Progenitor cell of endocrine pancreas (in vitro differentiated cells): ENCODE results near the gene NDUFA8. TPM values are rescaled to one million over a fixed set of nuclear protein-coding genes. Genes with fewer than 3 reads are reported as not detected.

Experiments
- DNase-seq: peaks from one replicate; pipeline ENCODE4 v3.0.0; 2021; ENCODE audit warnings: low spot score; ENCODE audit not compliant: unreplicated experiment
- H3K27ac Mint-ChIP-seq: 2 replicates; pipeline ENCODE4 v1.8.0; 2021; ENCODE audit warnings: mild to moderate bottlenecking, moderate library complexity, mixed read lengths
- H3K27me3 Mint-ChIP-seq: 2 replicates; pipeline ENCODE4 v1.8.0; 2021; ENCODE audit warnings: mixed read lengths
- H3K36me3 Mint-ChIP-seq: 2 replicates; pipeline ENCODE4 v1.8.0; 2022; ENCODE audit warnings: mixed read lengths; ENCODE audit not compliant: insufficient read depth
- H3K4me1 Mint-ChIP-seq: 2 replicates; pipeline ENCODE4 v1.8.0; 2021; ENCODE audit warnings: low read depth, mixed read lengths
- H3K4me3 Mint-ChIP-seq: 2 replicates; pipeline ENCODE4 v1.8.0; 2021; ENCODE audit warnings: low read depth, mild to moderate bottlenecking, moderate library complexity, mixed read lengths
- H3K9me3 Mint-ChIP-seq: 2 replicates; pipeline ENCODE4 v1.8.0; 2021; ENCODE audit warnings: low read depth, mixed read lengths
- CTCF ChIP-seq: fragments of 200-600 bp; sonication (generic); IDR thresholded peaks from one replicate; pipeline ENCODE4 v1.5.0; 2021; ENCODE audit warnings: antibody characterized with exemption, mild to moderate bottlenecking; ENCODE audit not compliant: unreplicated experiment
- total RNA-seq: library from RNA; stranded (reverse); gene quantifications from 2 replicates; pipeline ENCODE4 v1.2.1, GENCODE V29; 2021

The NDUFA8 gene
- total RNA-seq, 1 donor from 2014 or later: 43.1 TPM

GRCh38 chr9:122191584-122191983 is 32.0 kb upstream of the NDUFA8 start:
- no peak overlapping the region for H3K4me3 Mint-ChIP-seq
- H3K9me3 Mint-ChIP-seq: no peaks in the 10 kb centered on the region
- peaks cover 32% of the 10 kb centered on the region for H3K27me3 Mint-ChIP-seq
- no peak for DNase-seq
- H3K4me1 Mint-ChIP-seq: peaks cover 2% of the 10 kb centered on the region
- TF ChIP-seq CTCF: no peak
- H3K36me3 Mint-ChIP-seq: no peaks in the 10 kb centered on the region
- H3K27ac Mint-ChIP-seq: no peak overlapping the region

DNA sequence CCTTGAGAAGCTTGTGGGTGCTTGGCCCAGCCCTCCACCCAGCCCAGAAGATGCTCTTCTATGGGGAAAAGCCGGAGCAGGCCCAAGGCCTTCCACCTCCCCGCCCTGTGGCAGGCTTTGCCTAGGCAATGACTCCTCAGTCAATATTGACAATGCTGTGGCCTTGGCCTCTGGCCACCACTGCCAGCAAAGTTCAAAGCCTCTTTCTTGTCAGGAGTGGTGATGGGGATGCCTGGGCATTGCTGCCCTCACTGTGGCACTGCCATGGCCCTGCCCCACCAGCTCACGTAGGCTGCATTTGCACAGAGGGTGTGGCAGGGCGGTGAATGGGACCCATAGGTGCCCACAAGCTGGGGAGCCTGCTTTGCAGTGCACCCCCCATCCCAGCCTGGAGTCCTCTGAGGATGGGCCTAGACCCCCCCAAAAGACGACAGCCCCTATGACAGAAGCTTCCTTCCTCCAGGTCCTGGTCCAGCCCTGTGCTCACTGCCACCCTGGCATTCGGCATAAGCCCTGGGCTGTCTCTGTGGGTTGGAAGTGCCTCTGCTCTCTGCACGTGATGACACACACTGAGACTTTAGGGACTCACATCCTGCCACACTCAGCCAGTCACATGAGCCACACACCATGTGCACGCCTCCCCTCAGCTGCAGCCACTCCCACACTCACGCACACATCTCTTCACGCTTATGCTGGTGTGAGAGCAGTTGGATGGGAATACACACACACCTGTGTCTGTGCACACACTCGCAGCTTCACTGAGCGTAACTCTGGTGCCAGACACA is 31.2 kb upstream of the NDUFA8 start:
- peaks cover 2% of the 10 kb centered on the region for H3K4me1 Mint-ChIP-seq
- DNase-seq: no peak
- no peak overlapping the region for H3K27ac Mint-ChIP-seq
- no peak for TF ChIP-seq CTCF
- no peaks in the 10 kb centered on the region for H3K9me3 Mint-ChIP-seq
- peaks cover 32% of the 10 kb centered on the region for H3K27me3 Mint-ChIP-seq
- no peak overlapping the region for H3K4me3 Mint-ChIP-seq
- no peaks in the 10 kb centered on the region for H3K36me3 Mint-ChIP-seq

DNA sequence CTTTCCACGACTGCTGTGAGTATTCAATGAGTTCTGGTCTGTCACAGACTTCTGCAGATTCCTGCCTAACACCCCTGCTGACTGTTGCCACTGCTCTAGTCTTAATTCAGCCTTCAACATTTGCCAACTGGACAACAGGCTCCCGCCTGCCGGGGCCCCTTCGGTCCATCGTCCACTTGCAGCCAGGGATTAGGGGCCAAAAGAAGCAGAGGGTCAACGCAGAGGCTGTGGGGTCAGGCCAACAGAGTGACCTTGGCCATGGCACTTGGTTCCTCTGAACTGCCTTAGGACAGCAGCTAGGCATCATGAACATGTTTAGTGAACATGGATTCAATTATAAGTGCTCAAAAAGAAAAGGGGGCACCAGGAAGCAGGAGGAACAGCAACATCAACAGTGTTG is 28.8 kb upstream of the NDUFA8 start:
- no peak for TF ChIP-seq CTCF
- no peak for DNase-seq
- H3K27ac Mint-ChIP-seq: no peak overlapping the region
- H3K27me3 Mint-ChIP-seq: peaks cover 25% of the 10 kb centered on the region
- no peaks in the 10 kb centered on the region for H3K36me3 Mint-ChIP-seq
- H3K4me3 Mint-ChIP-seq: no peak overlapping the region
- H3K9me3 Mint-ChIP-seq: no peaks in the 10 kb centered on the region
- H3K4me1 Mint-ChIP-seq: peaks cover 2% of the 10 kb centered on the region

- Mint-ChIP-seq H3K27me3 (peaks cover 22% of the 10 kb centered on the region), H3K36me3 (no peaks in the 10 kb centered on the region), H3K27ac (no peak overlapping the region), H3K4me3 (no peak overlapping the region), H3K9me3 (no peaks in the 10 kb centered on the region), H3K4me1 (no peaks in the 10 kb centered on the region)
- DNase-seq: no peak
- TF ChIP-seq CTCF: no peak
Observed at GRCh38 chr9:122186777-122187470, 27.3 kb upstream of the NDUFA8 start.

DNA sequence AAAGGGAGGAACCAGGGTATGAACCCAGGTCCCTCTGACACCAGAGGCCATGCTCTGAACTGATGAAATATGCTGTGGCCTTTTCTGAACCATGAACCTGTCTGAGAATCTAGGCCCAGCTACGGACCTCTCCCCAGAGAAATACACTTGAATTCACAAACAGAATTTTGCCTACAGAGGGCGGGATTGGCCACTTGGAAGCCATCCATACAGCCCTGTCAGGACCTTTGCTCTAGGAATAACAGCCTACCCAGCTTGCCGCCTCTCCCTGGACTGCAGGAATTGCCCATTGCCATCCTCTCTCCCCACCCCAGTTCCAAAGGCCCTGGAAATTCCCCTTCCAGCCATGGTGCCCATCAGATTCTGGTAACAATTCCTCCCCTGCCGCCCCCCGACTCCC is 26.7 kb upstream of the NDUFA8 start:
- H3K27me3 Mint-ChIP-seq: peaks cover 15% of the 10 kb centered on the region
- no peaks in the 10 kb centered on the region for H3K36me3 Mint-ChIP-seq
- no peak for TF ChIP-seq CTCF
- no peak overlapping the region for H3K4me3 Mint-ChIP-seq
- no peak overlapping the region for H3K27ac Mint-ChIP-seq
- H3K9me3 Mint-ChIP-seq: no peaks in the 10 kb centered on the region
- no peaks in the 10 kb centered on the region for H3K4me1 Mint-ChIP-seq
- DNase-seq: no peak
